GM18861 (cell line): ENCODE results near the gene EEF1AKMT1.

ENCODE experiments used
- ATAC-seq: cut with Tn5 transposase; IDR thresholded peaks from one replicate; pipeline ENCODE4 v1.9.1; 2021; ENCODE audit not compliant: unreplicated experiment

The EEF1AKMT1 gene

GRCh38 chr13:20773194-20774080 lies at the start of gene EEF1AKMT1:
TSS of gene EEF1AKMT1 (minus strand) at chr13:20773961. CDS start at chr13:20757598, 16,363 bp downstream.
- peak; percentile 92 for ATAC-seq

GRCh38 chr13:20823071-20823470 lies 49.3 kb upstream of the EEF1AKMT1 start:
- no peak for ATAC-seq

GRCh38 chr13:20822406-20822805 lies 48.6 kb upstream of the EEF1AKMT1 start:
- ATAC-seq = no peak

- ATAC-seq = no peak
Observed at GRCh38 chr13:20819715-20820114, 46.0 kb upstream of the EEF1AKMT1 start.

GRCh38 chr13:20815464-20815863 lies 41.7 kb upstream of the EEF1AKMT1 start:
- no peak for ATAC-seq

GRCh38 chr13:20814224-20814910 lies 40.6 kb upstream of the EEF1AKMT1 start:
- no peak for ATAC-seq

- ATAC-seq = no peak
Observed at GRCh38 chr13:20812890-20813289, 39.1 kb upstream of the EEF1AKMT1 start.

GRCh38 chr13:20810808-20811207 lies 37.0 kb upstream of the EEF1AKMT1 start:
- ATAC-seq = no peak

GRCh38 chr13:20808874-20809273 lies 35.1 kb upstream of the EEF1AKMT1 start:
- no peak for ATAC-seq

GRCh38 chr13:20803180-20803965 lies 29.6 kb upstream of the EEF1AKMT1 start:
- no peak for ATAC-seq

GRCh38 chr13:20801707-20802106 lies 27.9 kb upstream of the EEF1AKMT1 start:
- no peak for ATAC-seq

GRCh38 chr13:20799726-20800416 lies 26.1 kb upstream of the EEF1AKMT1 start:
- no peak for ATAC-seq

GRCh38 chr13:20798027-20798426 lies 24.3 kb upstream of the EEF1AKMT1 start:
- no peak for ATAC-seq

- ATAC-seq = no peak
Observed at GRCh38 chr13:20796791-20797508, 23.2 kb upstream of the EEF1AKMT1 start.

GRCh38 chr13:20789665-20790064 lies 15.9 kb upstream of the EEF1AKMT1 start:
- no peak for ATAC-seq

- no peak for ATAC-seq
Observed at GRCh38 chr13:20788312-20788711, 14.6 kb upstream of the EEF1AKMT1 start.

- ATAC-seq = no peak
Observed at GRCh38 chr13:20787180-20787579, 13.4 kb upstream of the EEF1AKMT1 start.

GRCh38 chr13:20782116-20782708 lies 8.5 kb upstream of the EEF1AKMT1 start:
- ATAC-seq = peak; percentile 54

- ATAC-seq = no peak
Observed at GRCh38 chr13:20780317-20780716, 6.6 kb upstream of the EEF1AKMT1 start.

- no peak for ATAC-seq
Observed at GRCh38 chr13:20779405-20779804, 5.6 kb upstream of the EEF1AKMT1 start.
